Measurements from ENCODE around the gene OS9. TPM values are rescaled to one million over a fixed set of nuclear protein-coding genes. Genes with fewer than 3 reads are reported as not detected.

Gene OS9
- total and polyA plus RNA-seq, 4 experiments from 2014 or later: 56.6 to 195 (median 131) TPM

GRCh38 chr12:57731411-57732080 is 37.6 kb downstream of the OS9 start:
- peaks cover 49 to 77% of the 10 kb centered on the region in 2 donors for H3K36me3 Mint-ChIP-seq
- peaks cover 0 to 1% (median 0%) of the 10 kb centered on the region in 8 donors for H3K9me3 Mint-ChIP-seq
- POLR2A ChIA-PET (ENCODE audit: partially characterized antibody): interaction anchor here (0.6 to 1.9 kb wide), 6 partner anchors 9 to 50 kb away, joined by 3 to 6 read pairs (median 3); partner anchors contain the start of gene TSPAN31
- intact Hi-C loops (cut with micrococcal nuclease): no loop called here
- Histone ChIP-seq H3K4me3 (ENCODE audit: low read length in 2 of 2) (no peak overlapping the region), H3K36me3 (ENCODE audit: insufficient read depth, low read length) (peaks cover 84% of the 10 kb centered on the region), H3K27ac (ENCODE audit: low read depth, low read length) (no peak overlapping the region), H3K4me1 (ENCODE audit: insufficient read depth, low read length) (peaks cover 2% of the 10 kb centered on the region), H3K9me3 (ENCODE audit: control insufficient read depth in 1 of 2, low read length in 2 of 2) (no peaks in the 10 kb centered on the region), H3K27me3 (ENCODE audit: insufficient read depth, low read length) (no peaks in the 10 kb centered on the region)
- H3K4me1 Mint-ChIP-seq: peaks cover 12 to 19% (median 15%) of the 10 kb centered on the region in 4 donors
- CTCF ChIA-PET (ENCODE audit: partially characterized antibody): interaction anchor here (0.5 to 2.7 kb wide), 3 partner anchors 10 to 87 kb away, joined by 3 to 9 read pairs (median 4); no protein-coding TSS in a partner anchor
- no peaks in the 10 kb centered on the region for H3K27me3 Mint-ChIP-seq
- H3K27ac Mint-ChIP-seq: peak overlapping the region in 2 of 7 donors; percentile 23 to 61
- no peak for DNase-seq
- no peak overlapping the region for H3K4me3 Mint-ChIP-seq

DNA sequence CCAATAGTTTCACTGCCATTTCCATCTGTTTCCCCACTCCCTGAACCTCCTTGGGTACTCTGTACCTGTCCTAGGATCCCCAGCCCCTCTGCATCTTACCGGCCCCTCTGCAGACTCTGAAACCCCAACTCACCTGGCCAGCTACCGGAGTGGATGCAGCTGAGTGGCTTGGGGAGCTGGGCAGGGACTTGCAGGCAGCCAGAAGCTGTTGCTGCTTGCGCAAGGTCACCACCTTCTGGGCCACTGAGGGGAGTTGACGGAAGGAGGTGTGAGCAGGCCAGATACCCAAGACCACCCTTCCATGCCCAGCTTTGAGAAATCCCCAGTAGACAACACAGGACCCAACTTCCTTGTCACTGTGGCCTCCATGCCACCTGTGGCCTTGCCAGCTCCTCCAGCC is 38.3 kb downstream of the OS9 start:
- POLR2A ChIA-PET (ENCODE audit: partially characterized antibody): interaction anchor here (1.0 to 1.7 kb wide), 5 partner anchors 9 to 49 kb away, joined by 3 to 6 read pairs (median 3); no protein-coding TSS in a partner anchor
- H3K4me1 ChIP-seq (ENCODE audit: insufficient read depth, low read length): peaks cover 8% of the 10 kb centered on the region
- DNase-seq: no peak
- no peaks in the 10 kb centered on the region for H3K27me3 ChIP-seq (ENCODE audit: insufficient read depth, low read length)
- H3K4me3 ChIP-seq (ENCODE audit: low read length in 2 of 2): no peak overlapping the region
- Mint-ChIP-seq H3K4me1 (peaks cover 16 to 23% (median 20%) of the 10 kb centered on the region in 4 donors), H3K4me3 (peak overlapping the region in 1 of 8 donors; percentile 27), H3K9me3 (peaks cover 0 to 1% (median 0%) of the 10 kb centered on the region in 8 donors), H3K36me3 (peaks cover 51 to 79% of the 10 kb centered on the region in 2 donors), H3K27me3 (no peaks in the 10 kb centered on the region), H3K27ac (peak overlapping the region in 4 of 7 donors; percentile 7 to 86 (median 74))
- no peak overlapping the region for H3K27ac ChIP-seq (ENCODE audit: low read depth, low read length)
- CTCF ChIA-PET (ENCODE audit: partially characterized antibody): interaction anchor here (1.9 to 2.7 kb wide), 2 partner anchors 9 to 24 kb away, joined by 4 to 9 read pairs; no protein-coding TSS in a partner anchor
- H3K36me3 ChIP-seq (ENCODE audit: insufficient read depth, low read length): peaks cover 85% of the 10 kb centered on the region
- H3K9me3 ChIP-seq (ENCODE audit: control insufficient read depth in 1 of 2, low read length in 2 of 2): no peaks in the 10 kb centered on the region
- intact Hi-C loops (cut with micrococcal nuclease): no loop called here

DNA sequence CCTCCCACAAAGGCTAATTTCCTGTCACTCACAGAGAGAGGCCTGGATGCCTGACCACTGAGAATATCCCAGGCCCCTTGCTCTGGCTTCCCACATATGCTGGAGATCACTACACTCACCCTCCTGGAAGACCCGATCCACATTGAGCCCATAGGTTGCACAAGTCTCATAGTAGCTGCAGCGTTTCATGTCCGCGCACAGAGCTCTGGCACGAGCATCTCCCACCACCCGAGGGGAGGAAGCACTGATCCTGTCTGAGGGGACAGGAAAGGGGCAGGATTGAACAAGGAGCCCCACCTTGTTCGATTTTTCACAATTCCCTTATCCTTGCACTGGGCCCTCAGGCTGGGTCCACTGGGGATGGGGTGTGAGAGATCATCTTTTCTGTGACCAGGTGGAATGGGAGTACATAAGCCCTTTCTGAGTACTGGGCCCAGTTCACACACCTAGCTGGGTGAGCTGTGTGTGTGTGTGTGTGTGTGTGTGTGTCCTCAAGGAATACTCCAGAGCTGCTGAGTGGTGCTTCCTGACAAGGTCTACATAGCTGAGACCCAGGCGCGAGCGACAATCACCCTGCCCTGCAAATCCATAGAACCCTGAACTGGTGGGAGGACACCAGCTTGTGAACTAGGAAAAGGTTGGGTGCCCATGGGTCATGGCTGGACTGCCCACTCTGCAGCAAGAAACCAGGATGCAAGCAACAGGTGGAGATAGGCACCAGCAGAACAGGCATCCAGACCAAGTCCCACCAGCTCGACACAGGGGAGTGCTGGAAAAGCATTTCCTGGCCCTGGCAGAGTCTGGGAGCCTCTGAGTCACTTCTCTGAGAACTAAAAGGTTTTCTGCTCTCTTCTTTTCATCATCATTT is 39.0 kb downstream of the OS9 start:
- H3K4me3 ChIP-seq (ENCODE audit: low read length in 2 of 2): no peak overlapping the region
- peaks cover 79% of the 10 kb centered on the region for H3K36me3 ChIP-seq (ENCODE audit: insufficient read depth, low read length)
- H3K36me3 Mint-ChIP-seq: peaks cover 47 to 75% of the 10 kb centered on the region in 2 donors
- no peaks in the 10 kb centered on the region for H3K9me3 ChIP-seq (ENCODE audit: control insufficient read depth in 1 of 2, low read length in 2 of 2)
- peaks cover 8% of the 10 kb centered on the region for H3K4me1 ChIP-seq (ENCODE audit: insufficient read depth, low read length)
- no peak for DNase-seq
- POLR2A ChIA-PET (ENCODE audit: partially characterized antibody): interaction anchor here (1.3 to 1.7 kb wide), 2 partner anchors 11 to 13 kb away, joined by 3 to 5 read pairs; no protein-coding TSS in a partner anchor
- no peaks in the 10 kb centered on the region for H3K27me3 Mint-ChIP-seq
- no peaks in the 10 kb centered on the region for H3K27me3 ChIP-seq (ENCODE audit: insufficient read depth, low read length)
- no peak overlapping the region for H3K4me3 Mint-ChIP-seq
- intact Hi-C loops (cut with micrococcal nuclease): no loop called here
- H3K27ac ChIP-seq (ENCODE audit: low read depth, low read length): no peak overlapping the region
- CTCF ChIA-PET (ENCODE audit: partially characterized antibody): interaction anchor here (2.7 kb wide), 1 partner anchor 9 kb away, joined by 9 read pairs; no protein-coding TSS in a partner anchor
- H3K4me1 Mint-ChIP-seq: peaks cover 16 to 23% (median 20%) of the 10 kb centered on the region in 4 donors
- H3K27ac Mint-ChIP-seq: peak overlapping the region in 4 of 7 donors; percentile 22 to 75 (median 70)
- peaks cover 0 to 1% (median 0%) of the 10 kb centered on the region in 8 donors for H3K9me3 Mint-ChIP-seq

- H3K4me1 ChIP-seq (ENCODE audit: insufficient read depth, low read length): peaks cover 12% of the 10 kb centered on the region
- DNase-seq: peak in 1 of 5 donors; percentile 13
- H3K9me3 ChIP-seq (ENCODE audit: control insufficient read depth in 1 of 2, low read length in 2 of 2): no peaks in the 10 kb centered on the region
- intact Hi-C loops (cut with micrococcal nuclease): no loop called here
- H3K36me3 ChIP-seq (ENCODE audit: insufficient read depth, low read length): peaks cover 72% of the 10 kb centered on the region
- H3K4me3 ChIP-seq (ENCODE audit: low read length in 2 of 2): no peak overlapping the region
- peaks cover 0 to 1% (median 0%) of the 10 kb centered on the region in 8 donors for H3K9me3 Mint-ChIP-seq
- peak overlapping the region in 3 of 7 donors; percentile 30 to 92 (median 53) for H3K27ac Mint-ChIP-seq
- no peak overlapping the region for H3K4me3 Mint-ChIP-seq
- H3K27ac ChIP-seq (ENCODE audit: low read depth, low read length): no peak overlapping the region
- H3K4me1 Mint-ChIP-seq: peaks cover 16 to 25% (median 20%) of the 10 kb centered on the region in 4 donors
- ChIA-PET CTCF (ENCODE audit: partially characterized antibody) (interaction anchor here (2.7 kb wide), 1 partner anchor 8 kb away, joined by 9 read pairs; no protein-coding TSS in a partner anchor), POLR2A (ENCODE audit: partially characterized antibody) (interaction anchor here (1.1 to 1.7 kb wide), 3 partner anchors 11 to 14 kb away, joined by 4 to 6 read pairs (median 5); no protein-coding TSS in a partner anchor)
- peaks cover 42 to 69% of the 10 kb centered on the region in 2 donors for H3K36me3 Mint-ChIP-seq
- H3K27me3 ChIP-seq (ENCODE audit: insufficient read depth, low read length): no peaks in the 10 kb centered on the region
- no peaks in the 10 kb centered on the region for H3K27me3 Mint-ChIP-seq
These were observed 40.0 kb downstream of the OS9 start for GRCh38 chr12:57733928-57734327.

GRCh38 chr12:57734591-57734990 is 40.7 kb downstream of the OS9 start:
- Histone ChIP-seq H3K27ac (ENCODE audit: low read depth, low read length) (no peak overlapping the region), H3K36me3 (ENCODE audit: insufficient read depth, low read length) (peaks cover 67% of the 10 kb centered on the region), H3K4me1 (ENCODE audit: insufficient read depth, low read length) (peaks cover 19% of the 10 kb centered on the region), H3K27me3 (ENCODE audit: insufficient read depth, low read length) (no peaks in the 10 kb centered on the region), H3K4me3 (ENCODE audit: low read length in 2 of 2) (no peak overlapping the region), H3K9me3 (ENCODE audit: control insufficient read depth in 1 of 2, low read length in 2 of 2) (no peaks in the 10 kb centered on the region)
- no peak overlapping the region for H3K4me3 Mint-ChIP-seq
- H3K4me1 Mint-ChIP-seq: peaks cover 18 to 31% (median 24%) of the 10 kb centered on the region in 4 donors
- peaks cover 44 to 70% of the 10 kb centered on the region in 2 donors for H3K36me3 Mint-ChIP-seq
- H3K27ac Mint-ChIP-seq: peak overlapping the region; percentile 49 to 92 (median 75)
- intact Hi-C loops (cut with micrococcal nuclease): no loop called here
- ChIA-PET CTCF (ENCODE audit: partially characterized antibody) (no interaction called here), POLR2A (ENCODE audit: partially characterized antibody) (interaction anchor here (1.1 to 1.3 kb wide), 2 partner anchors 12 to 13 kb away, joined by 4 to 6 read pairs; no protein-coding TSS in a partner anchor)
- DNase-seq: no peak
- H3K9me3 Mint-ChIP-seq: peaks cover 0 to 1% (median 0%) of the 10 kb centered on the region in 8 donors
- no peaks in the 10 kb centered on the region for H3K27me3 Mint-ChIP-seq

GRCh38 chr12:57735198-57735855 is 41.4 kb downstream of the OS9 start:
- Mint-ChIP-seq H3K9me3 (peaks cover 0 to 1% (median 0%) of the 10 kb centered on the region in 8 donors), H3K36me3 (peaks cover 41 to 62% of the 10 kb centered on the region in 2 donors), H3K4me1 (peaks cover 19 to 38% (median 28%) of the 10 kb centered on the region in 4 donors), H3K27ac (peak overlapping the region; percentile 49 to 92 (median 65)), H3K4me3 (peak overlapping the region in 1 of 8 donors; percentile 33), H3K27me3 (no peaks in the 10 kb centered on the region)
- Histone ChIP-seq H3K27ac (ENCODE audit: low read depth, low read length) (no peak overlapping the region), H3K9me3 (ENCODE audit: control insufficient read depth in 1 of 2, low read length in 2 of 2) (no peaks in the 10 kb centered on the region), H3K4me1 (ENCODE audit: insufficient read depth, low read length) (peaks cover 26% of the 10 kb centered on the region), H3K4me3 (ENCODE audit: low read length in 2 of 2) (no peak overlapping the region), H3K27me3 (ENCODE audit: insufficient read depth, low read length) (no peaks in the 10 kb centered on the region), H3K36me3 (ENCODE audit: insufficient read depth, low read length) (peaks cover 62% of the 10 kb centered on the region)
- intact Hi-C loops (cut with micrococcal nuclease): no loop called here
- peak in 1 of 5 donors; percentile 37 for DNase-seq
- POLR2A ChIA-PET (ENCODE audit: partially characterized antibody): interaction anchor here (1.0 kb wide), 1 partner anchor 10 kb away, joined by 3 read pairs; the partner anchor contains the start of gene TSPAN31
- CTCF ChIA-PET (ENCODE audit: partially characterized antibody): no interaction called here
